ENCODE measurements around the gene FAM184B. TPM values are rescaled to one million over a fixed set of nuclear protein-coding genes. Genes with fewer than 3 reads are reported as not detected.
A peak's percentile ranks its signal among the peaks of the same experiment; 100 is the strongest.

FAM184B gene
- total RNA-seq, 2 experiments from 2014 or later: not detected

GRCh38 chr4:17657090-17657489 is 124.3 kb downstream of the FAM184B start:
- H3K36me3 Mint-ChIP-seq (ENCODE audit: low read depth): no peaks in the 10 kb centered on the region
- DNase-seq: no peak
- H3K9me3 Mint-ChIP-seq: no peaks in the 10 kb centered on the region
- H3K4me1 Mint-ChIP-seq: no peaks in the 10 kb centered on the region
- ChIA-PET CTCF (interaction anchor here (0.7 kb wide), 1 partner anchor 83 kb away, joined by 3 read pairs; no protein-coding TSS in a partner anchor), POLR2A (no interaction called here)
- H3K4me3 Mint-ChIP-seq: no peak overlapping the region
- no peak overlapping the region for H3K27ac Mint-ChIP-seq
- H3K27me3 Mint-ChIP-seq: no peaks in the 10 kb centered on the region

DNA sequence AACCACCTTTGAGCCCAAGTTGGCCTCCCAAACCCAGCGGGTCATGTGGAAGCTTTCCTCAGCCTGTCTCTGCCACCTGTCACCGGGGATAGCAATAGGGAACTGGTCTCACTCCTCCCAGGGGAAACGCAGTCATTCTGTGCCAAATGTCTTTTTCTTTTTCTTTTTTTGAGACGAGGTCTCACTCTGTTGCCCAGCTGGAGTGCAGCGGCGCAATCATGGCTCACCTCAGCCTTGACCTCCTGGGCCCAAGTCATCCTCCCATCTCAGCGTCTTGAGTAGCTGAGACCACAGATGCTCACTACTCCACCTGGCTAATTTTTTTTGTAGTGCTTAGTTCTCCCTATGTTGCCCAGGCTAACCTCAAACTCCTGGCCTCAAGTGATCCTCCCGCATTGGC is 126.7 kb downstream of the FAM184B start:
- ChIA-PET POLR2A (no interaction called here), CTCF (no interaction called here)
- peaks cover 8% of the 10 kb centered on the region for H3K4me1 Mint-ChIP-seq
- no peaks in the 10 kb centered on the region for H3K9me3 Mint-ChIP-seq
- no peak overlapping the region for H3K4me3 Mint-ChIP-seq
- no peaks in the 10 kb centered on the region for H3K36me3 Mint-ChIP-seq (ENCODE audit: low read depth)
- H3K27me3 Mint-ChIP-seq: peaks cover 2% of the 10 kb centered on the region
- DNase-seq: no peak
- no peak overlapping the region for H3K27ac Mint-ChIP-seq

DNA sequence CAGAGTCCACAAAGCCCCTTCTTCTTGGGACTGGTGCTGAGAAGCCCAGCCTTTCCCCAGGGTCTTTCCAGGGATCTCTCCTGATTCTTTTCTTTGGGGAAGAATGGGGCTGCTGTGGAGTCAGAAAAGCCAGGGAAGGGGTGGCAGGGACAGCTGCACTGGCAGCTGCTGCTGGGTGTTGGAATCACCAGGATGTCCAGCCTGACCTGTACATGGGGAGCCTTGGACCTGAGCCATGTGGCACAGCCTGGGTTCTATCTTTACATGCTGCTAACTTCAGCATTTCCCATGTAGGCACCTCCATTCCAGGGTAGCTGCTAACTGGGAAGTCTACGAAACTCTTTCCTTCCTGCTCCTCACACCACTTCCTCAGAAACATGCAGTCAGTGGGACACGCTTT is 131.0 kb downstream of the FAM184B start:
- ChIA-PET CTCF (no interaction called here), POLR2A (no interaction called here)
- no peak overlapping the region for H3K4me3 Mint-ChIP-seq
- no peak for DNase-seq
- H3K9me3 Mint-ChIP-seq: peaks cover 2% of the 10 kb centered on the region
- H3K27ac Mint-ChIP-seq: no peak overlapping the region
- peaks cover 2% of the 10 kb centered on the region for H3K27me3 Mint-ChIP-seq
- H3K36me3 Mint-ChIP-seq (ENCODE audit: low read depth): no peaks in the 10 kb centered on the region
- H3K4me1 Mint-ChIP-seq: peaks cover 8% of the 10 kb centered on the region

GRCh38 chr4:17647927-17648326 is 133.5 kb downstream of the FAM184B start:
- H3K9me3 Mint-ChIP-seq: peaks cover 5% of the 10 kb centered on the region
- DNase-seq: no peak
- ChIA-PET POLR2A (no interaction called here), CTCF (interaction anchor here (0.7 kb wide), 1 partner anchor 1069 kb away, joined by 4 read pairs; no protein-coding TSS in a partner anchor)
- no peak overlapping the region for H3K27ac Mint-ChIP-seq
- no peak overlapping the region for H3K4me3 Mint-ChIP-seq
- no peaks in the 10 kb centered on the region for H3K36me3 Mint-ChIP-seq (ENCODE audit: low read depth)
- H3K27me3 Mint-ChIP-seq: peaks cover 2% of the 10 kb centered on the region
- peaks cover 8% of the 10 kb centered on the region for H3K4me1 Mint-ChIP-seq

GRCh38 chr4:17647176-17647806 is 134.1 kb downstream of the FAM184B start:
- Mint-ChIP-seq H3K4me1 (peaks cover 8% of the 10 kb centered on the region), H3K9me3 (peaks cover 5% of the 10 kb centered on the region), H3K27ac (no peak overlapping the region), H3K36me3 (ENCODE audit: low read depth) (peaks cover 3% of the 10 kb centered on the region), H3K27me3 (peaks cover 2% of the 10 kb centered on the region), H3K4me3 (no peak overlapping the region)
- ChIA-PET POLR2A (no interaction called here), CTCF (interaction anchor here (0.7 kb wide), 1 partner anchor 1069 kb away, joined by 4 read pairs; no protein-coding TSS in a partner anchor)
- DNase-seq: no peak

- no peak for DNase-seq
- POLR2A ChIA-PET: no interaction called here
These were observed 134.7 kb downstream of the FAM184B start for GRCh38 chr4:17646693-17647092.

DNA sequence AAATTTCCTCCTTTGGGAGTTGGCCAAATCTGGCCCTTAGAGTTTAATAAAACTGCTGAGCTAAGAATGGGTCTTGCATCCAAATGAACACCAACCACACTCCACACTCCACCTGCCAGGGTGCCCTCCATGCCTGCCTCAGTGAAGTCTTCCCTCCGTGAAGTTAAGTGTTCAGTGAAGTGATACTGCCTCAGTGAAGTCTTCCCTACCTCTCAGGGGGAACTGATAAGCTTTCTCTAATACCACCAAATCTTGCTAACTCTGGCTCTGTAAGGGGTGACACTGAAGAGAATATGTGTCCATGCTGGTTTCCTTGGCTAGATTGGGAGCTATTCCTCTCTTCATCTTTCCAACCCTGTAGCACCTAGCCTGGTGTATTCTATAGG is 139.0 kb downstream of the FAM184B start:
- DNase-seq: no peak
- Mint-ChIP-seq H3K4me3 (no peak overlapping the region), H3K4me1 (peaks cover 1% of the 10 kb centered on the region), H3K27me3 (no peaks in the 10 kb centered on the region), H3K9me3 (peaks cover 5% of the 10 kb centered on the region), H3K27ac (no peak overlapping the region), H3K36me3 (ENCODE audit: low read depth) (peaks cover 6% of the 10 kb centered on the region)
- CTCF ChIA-PET: no interaction called here
- POLR2A ChIA-PET: no interaction called here

More at GRCh38 chr4:17646693-17647092, 134.7 kb downstream of the FAM184B start:
- Mint-ChIP-seq H3K27me3 (peaks cover 2% of the 10 kb centered on the region), H3K4me1 (peaks cover 6% of the 10 kb centered on the region), H3K36me3 (ENCODE audit: low read depth) (peaks cover 3% of the 10 kb centered on the region), H3K27ac (no peak overlapping the region), H3K9me3 (peaks cover 5% of the 10 kb centered on the region), H3K4me3 (no peak overlapping the region)
- CTCF ChIA-PET: no interaction called here

GRCh38 chr4:17639136-17639535 is 142.3 kb downstream of the FAM184B start:
- no peak overlapping the region for H3K27ac Mint-ChIP-seq
- peaks cover 2% of the 10 kb centered on the region for H3K4me1 Mint-ChIP-seq
- CTCF ChIA-PET: no interaction called here
- H3K9me3 Mint-ChIP-seq: no peaks in the 10 kb centered on the region
- DNase-seq: no peak
- H3K4me3 Mint-ChIP-seq: no peak overlapping the region
- no peaks in the 10 kb centered on the region for H3K27me3 Mint-ChIP-seq
- H3K36me3 Mint-ChIP-seq (ENCODE audit: low read depth): peaks cover 13% of the 10 kb centered on the region
- POLR2A ChIA-PET: no interaction called here

DNA sequence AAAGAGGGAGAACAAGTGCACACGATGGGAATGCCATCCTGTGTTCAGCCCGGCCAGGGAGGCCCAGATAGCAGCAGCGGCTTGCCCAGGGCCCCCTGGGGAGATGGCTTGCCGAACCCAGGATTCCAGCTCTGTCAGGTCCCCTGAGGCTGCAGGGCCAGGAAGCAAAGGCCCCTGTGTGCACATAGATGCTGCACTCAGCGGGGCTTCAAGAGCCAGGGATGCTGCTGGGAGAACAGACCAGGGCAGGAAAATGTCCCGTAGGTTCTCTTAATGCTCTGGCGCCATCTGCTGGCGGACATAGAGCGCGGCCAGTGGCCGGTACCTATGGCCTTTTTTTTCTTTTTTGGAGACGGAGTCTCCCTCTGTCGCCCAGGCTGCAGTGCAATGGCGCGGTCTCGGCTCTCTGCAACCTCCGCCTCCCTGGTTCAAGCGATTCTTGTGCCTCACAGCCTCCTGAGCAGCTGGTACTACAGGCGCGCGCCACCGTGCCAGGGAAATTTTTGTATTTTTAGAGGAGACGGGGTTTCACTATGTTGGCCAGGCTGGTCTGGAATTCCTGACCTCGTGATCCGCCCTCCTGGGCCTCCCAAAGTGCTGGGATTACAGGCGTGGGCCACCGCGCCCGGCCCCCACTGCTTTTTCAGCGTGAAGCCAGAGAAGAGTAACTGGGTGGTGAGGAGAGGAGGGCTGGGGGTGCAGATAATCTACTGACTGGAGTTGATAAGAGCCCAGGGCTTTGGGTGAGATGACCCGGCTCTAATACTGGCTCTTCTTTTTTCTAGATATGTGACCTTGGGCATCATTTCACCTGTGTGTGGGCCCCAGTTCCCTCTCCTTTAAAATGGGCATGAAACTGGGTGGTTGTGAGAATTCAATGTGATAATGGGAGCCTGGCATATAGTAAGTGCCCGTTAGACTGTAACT is 144.5 kb downstream of the FAM184B start:
- Mint-ChIP-seq H3K27me3 (no peaks in the 10 kb centered on the region), H3K4me1 (peaks cover 2% of the 10 kb centered on the region), H3K27ac (no peak overlapping the region), H3K4me3 (no peak overlapping the region), H3K36me3 (ENCODE audit: low read depth) (peaks cover 19% of the 10 kb centered on the region), H3K9me3 (no peaks in the 10 kb centered on the region)
- DNase-seq: peak; percentile 78
- CTCF ChIA-PET: interaction anchor here (1.4 to 1.9 kb wide), 2 partner anchors 22 to 88 kb away, joined by 7 to 8 read pairs; partner anchors contain the start of gene MED28
- POLR2A ChIA-PET: no interaction called here

GRCh38 chr4:17636341-17636695 is 145.1 kb downstream of the FAM184B start:
- no peak for DNase-seq
- no peaks in the 10 kb centered on the region for H3K9me3 Mint-ChIP-seq
- H3K4me1 Mint-ChIP-seq: peaks cover 2% of the 10 kb centered on the region
- peaks cover 22% of the 10 kb centered on the region for H3K36me3 Mint-ChIP-seq (ENCODE audit: low read depth)
- no peaks in the 10 kb centered on the region for H3K27me3 Mint-ChIP-seq
- POLR2A ChIA-PET: no interaction called here
- CTCF ChIA-PET: interaction anchor here (1.4 to 1.9 kb wide), 2 partner anchors 22 to 87 kb away, joined by 7 to 8 read pairs; partner anchors contain the start of gene MED28
- H3K27ac Mint-ChIP-seq: no peak overlapping the region
- no peak overlapping the region for H3K4me3 Mint-ChIP-seq

GRCh38 chr4:17635056-17635455 is 146.4 kb downstream of the FAM184B start:
- H3K36me3 Mint-ChIP-seq (ENCODE audit: low read depth): peaks cover 30% of the 10 kb centered on the region
- no peak overlapping the region for H3K27ac Mint-ChIP-seq
- no peaks in the 10 kb centered on the region for H3K27me3 Mint-ChIP-seq
- no peaks in the 10 kb centered on the region for H3K9me3 Mint-ChIP-seq
- ChIA-PET CTCF (interaction anchor here (1.2 to 1.9 kb wide), 2 partner anchors 21 to 88 kb away, joined by 3 to 8 read pairs; partner anchors contain the start of gene MED28), POLR2A (no interaction called here)
- H3K4me3 Mint-ChIP-seq: no peak overlapping the region
- no peak for DNase-seq
- peaks cover 4% of the 10 kb centered on the region for H3K4me1 Mint-ChIP-seq

DNA sequence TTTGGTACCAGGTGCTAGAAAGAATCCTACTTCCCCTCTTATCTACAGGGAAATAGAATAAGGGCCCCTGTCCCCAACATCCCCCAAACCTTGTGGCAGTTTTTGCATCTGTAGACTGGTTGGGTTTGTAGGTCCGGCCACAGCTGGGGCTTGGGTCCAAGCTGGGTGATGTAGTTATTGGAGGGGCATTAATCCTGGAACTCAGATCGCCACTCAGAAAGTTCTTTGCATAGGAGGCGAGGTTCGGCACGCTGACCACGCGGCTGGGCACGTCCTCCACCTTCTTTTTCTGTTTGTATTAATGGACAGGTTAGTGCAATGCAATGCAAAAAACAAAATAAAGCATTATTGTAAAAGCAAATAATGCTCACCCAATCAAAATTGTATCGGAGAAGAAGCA is 147.8 kb downstream of the FAM184B start:
- Mint-ChIP-seq H3K27ac (no peak overlapping the region), H3K9me3 (no peaks in the 10 kb centered on the region), H3K36me3 (ENCODE audit: low read depth) (peaks cover 40% of the 10 kb centered on the region), H3K4me3 (no peak overlapping the region), H3K4me1 (peaks cover 5% of the 10 kb centered on the region), H3K27me3 (no peaks in the 10 kb centered on the region)
- CTCF ChIA-PET: no interaction called here
- no peak for DNase-seq
- POLR2A ChIA-PET: no interaction called here

DNA sequence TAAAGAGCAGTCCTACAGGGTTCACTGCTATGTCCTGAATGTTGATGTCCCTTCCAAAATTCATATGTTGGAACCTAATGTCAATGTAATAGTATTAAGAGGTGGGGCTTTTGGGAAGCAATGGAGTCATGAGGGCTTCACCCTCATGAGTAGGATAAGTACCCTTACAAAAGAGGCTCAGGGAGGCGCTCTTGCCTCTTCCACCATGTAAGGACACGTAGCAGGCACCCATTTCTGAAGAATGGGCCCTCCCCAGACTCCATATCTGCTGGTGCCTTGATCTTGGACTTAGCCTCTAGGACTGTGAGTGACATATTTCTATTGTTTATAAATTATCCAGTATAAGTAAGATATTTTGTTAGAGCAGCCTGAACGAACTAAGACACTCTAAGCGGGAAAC is 151.2 kb downstream of the FAM184B start:
- DNase-seq: no peak
- Mint-ChIP-seq H3K9me3 (no peaks in the 10 kb centered on the region), H3K36me3 (ENCODE audit: low read depth) (peaks cover 69% of the 10 kb centered on the region), H3K4me3 (no peak overlapping the region), H3K27ac (no peak overlapping the region), H3K4me1 (peaks cover 5% of the 10 kb centered on the region), H3K27me3 (no peaks in the 10 kb centered on the region)
- POLR2A ChIA-PET: no interaction called here
- CTCF ChIA-PET: no interaction called here
